ENCODE data around the gene LARP4B.

DNA sequence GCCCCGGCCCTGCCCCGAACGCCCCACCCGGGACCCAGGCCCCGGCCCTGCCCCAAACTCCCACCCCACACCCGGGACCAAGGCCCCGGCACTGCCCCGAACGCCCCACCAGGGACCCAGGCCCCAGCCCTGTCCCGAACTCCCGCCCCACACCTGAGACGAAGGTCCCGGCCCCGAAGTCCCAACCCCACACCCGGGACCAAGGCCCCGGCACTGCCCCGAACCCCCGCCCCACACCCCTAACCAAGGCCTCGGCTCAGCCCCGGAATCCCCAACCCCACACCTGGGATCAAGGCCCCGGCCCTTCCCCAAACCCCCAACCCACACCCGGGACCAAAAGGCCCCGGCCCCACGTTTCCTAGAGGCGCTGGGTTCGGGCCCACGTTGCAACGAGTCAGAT lies 1.1 kb upstream of the LARP4B start:
- TF ChIP-seq, protein P1, sequence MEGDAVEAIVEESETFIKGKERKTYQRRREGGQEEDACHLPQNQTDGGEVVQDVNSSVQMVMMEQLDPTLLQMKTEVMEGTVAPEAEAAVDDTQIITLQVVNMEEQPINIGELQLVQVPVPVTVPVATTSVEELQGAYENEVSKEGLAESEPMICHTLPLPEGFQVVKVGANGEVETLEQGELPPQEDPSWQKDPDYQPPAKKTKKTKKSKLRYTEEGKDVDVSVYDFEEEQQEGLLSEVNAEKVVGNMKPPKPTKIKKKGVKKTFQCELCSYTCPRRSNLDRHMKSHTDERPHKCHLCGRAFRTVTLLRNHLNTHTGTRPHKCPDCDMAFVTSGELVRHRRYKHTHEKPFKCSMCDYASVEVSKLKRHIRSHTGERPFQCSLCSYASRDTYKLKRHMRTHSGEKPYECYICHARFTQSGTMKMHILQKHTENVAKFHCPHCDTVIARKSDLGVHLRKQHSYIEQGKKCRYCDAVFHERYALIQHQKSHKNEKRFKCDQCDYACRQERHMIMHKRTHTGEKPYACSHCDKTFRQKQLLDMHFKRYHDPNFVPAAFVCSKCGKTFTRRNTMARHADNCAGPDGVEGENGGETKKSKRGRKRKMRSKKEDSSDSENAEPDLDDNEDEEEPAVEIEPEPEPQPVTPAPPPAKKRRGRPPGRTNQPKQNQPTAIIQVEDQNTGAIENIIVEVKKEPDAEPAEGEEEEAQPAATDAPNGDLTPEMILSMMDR (optimal IDR thresholded peaks at IDR 0.05 in 1 of 3, IDR thresholded peaks at IDR 0.05 in 1 of 3, conservative IDR thresholded peaks at IDR 0.05 in 1 of 3; ENCODE audit: extremely low read depth in 1 of 3, insufficient read depth in 2 of 3, low read length in 3 of 3), result no peak
- no peak for TF ChIP-seq EZH2 (IDR thresholded peaks at IDR 0.05; ENCODE audit: low read length)
